ENCODE results near the gene ERG.

The ERG gene

GRCh38 chr21:38430401-38430984, 67.8 kb downstream of the ERG start:
- no peak for DNase-seq

GRCh38 chr21:38429011-38429410, 69.3 kb downstream of the ERG start:
- no peak for DNase-seq

DNA sequence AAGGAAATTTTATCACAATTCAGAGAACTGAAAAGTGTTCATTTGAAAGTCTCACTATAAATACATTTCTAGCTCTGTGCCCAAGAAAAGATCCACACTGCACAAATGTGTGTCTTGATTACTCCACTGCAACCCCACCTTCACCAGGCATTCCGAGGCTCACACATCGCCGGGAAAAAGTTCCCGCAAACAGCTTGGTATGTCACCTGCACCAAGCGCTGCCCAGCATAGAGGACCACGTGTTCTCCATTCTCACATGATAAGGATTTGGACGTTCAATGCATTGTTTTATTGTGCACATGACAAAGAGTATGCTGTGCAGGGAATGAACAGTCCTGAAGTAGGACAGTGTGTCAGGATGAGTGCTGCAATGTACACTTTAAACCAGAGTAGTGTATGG, 70.1 kb downstream of the ERG start:
- no peak for DNase-seq

DNA sequence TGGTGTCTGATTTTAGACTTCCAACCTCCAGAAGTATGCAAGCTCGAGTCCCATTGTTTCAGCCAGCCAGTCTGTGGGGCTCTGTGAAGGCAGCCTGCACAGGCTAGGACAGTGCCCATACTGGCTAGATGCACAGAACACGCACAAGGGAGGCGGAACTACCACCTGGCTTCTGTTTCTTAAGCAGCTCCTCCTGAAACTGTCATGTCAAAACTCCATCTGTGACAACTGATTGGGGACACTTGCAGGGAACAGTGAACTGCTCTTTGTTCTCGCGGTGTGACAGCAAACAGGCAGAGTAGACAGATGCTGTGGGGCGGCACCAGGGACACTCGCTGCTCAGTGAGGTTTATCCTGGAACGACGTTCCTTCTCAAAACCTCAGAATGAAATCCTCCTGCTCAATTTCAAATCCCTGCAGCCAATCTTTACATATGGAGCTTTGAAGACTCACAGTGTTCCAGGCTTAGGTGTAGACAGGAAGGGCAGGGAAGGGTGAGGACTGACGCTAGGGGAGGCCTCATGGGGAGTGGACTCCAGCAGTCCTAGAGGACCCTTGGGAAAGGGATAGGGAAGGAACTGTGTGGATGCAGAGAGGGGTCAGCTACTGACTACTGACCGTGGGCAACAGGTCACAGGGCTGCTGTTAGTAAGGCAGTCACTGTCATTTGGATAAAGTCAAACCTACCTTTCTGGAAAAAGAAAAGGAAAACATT, 73.8 kb downstream of the ERG start:
- no peak for DNase-seq

GRCh38 chr21:38422082-38422481, 76.2 kb downstream of the ERG start:
- DNase-seq, result no peak

DNA sequence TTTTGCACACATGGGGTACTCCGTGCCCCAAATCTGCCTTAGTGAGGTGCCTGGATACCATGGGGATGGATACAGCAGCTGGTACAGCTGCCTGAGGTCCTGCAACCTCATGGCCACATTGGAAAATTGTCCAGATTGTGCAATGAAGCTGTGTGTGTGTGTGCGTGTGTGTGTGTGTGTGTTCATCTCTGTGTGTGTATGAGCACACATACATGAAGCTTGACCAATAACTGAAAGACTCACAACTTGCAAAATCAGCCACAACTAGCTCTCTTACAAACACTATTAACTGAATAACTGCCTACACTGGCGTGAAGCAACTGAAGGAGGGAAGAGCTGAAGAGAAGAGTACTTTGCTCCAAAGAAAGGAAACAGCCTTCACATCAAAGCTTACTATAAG, 78.1 kb downstream of the ERG start:
- DNase-seq, result no peak

- DNase-seq, result no peak
These were observed 80.6 kb downstream of the ERG start for GRCh38 chr21:38417726-38418125.

DNA sequence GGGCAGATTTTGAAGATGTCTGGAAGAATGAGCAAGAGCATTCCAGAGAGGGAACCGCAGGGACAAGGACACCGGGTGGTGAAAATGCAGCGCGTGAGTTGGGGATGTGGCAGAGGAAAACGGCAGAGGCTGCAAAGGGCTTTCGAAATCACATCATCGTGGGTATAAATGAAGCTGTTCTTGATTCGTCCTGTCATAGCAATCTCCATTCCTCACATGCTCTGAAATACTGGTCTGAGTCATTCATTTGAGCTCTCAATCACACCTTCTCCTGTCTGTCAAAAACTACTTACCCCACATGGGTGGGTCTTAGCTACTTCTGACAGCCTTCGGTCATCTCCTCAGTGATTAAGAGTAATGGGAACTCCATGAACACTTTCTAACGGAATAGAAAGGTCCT, 81.5 kb downstream of the ERG start:
- DNase-seq, result no peak

DNA sequence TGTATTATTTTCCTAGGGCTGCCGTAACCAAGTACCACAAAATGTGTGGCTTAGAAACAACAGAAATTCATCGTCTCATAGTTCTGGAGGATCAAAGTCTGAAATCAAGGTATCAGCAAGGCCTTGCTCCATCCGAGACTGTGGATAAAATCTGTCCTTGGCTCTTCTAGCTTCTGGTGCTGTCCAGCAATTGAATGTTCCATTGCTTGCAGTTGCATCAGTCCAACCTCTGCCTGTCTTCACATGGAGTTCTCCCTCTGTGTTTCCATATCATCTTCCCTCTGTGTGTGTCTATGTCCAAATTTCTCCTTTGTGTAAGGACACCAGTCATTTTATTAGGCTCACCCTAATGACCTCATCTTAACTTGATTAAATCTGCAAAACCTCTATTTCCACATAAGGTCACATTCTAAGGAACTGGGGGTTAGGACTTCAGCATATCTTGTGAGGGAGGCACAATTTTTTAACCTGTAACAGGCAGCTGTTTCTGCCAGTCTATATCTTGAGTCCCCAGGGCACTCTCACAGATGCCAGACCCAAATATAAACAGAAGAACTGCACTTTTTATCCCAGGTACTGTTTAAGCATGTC, 84.2 kb downstream of the ERG start:
- DNase-seq, result no peak

DNA sequence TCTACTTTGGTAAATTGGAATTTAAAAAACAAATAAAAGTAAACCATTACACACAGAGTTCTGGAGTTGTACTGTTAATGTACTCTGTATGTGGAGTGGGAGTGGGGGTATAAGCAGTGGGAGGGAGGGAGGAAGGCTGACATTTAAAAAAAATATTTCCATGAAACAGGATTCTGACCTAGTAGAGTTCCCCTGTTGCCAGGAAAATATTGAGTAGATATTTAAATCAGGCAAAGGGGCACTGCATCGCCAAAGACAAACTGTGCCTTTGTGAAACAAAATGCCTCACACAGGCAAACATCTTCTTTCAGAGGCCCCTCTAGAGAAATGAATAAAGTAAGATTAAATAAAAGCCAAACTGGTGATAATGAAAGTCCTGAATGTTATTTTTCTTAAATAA, 87.8 kb downstream of the ERG start:
- no peak for DNase-seq

- DNase-seq, result no peak
These were observed 88.4 kb downstream of the ERG start for GRCh38 chr21:38409907-38410306.

- no peak for DNase-seq
These were observed 94.1 kb downstream of the ERG start for GRCh38 chr21:38404177-38404576.

GRCh38 chr21:38402795-38403194, 95.5 kb downstream of the ERG start:
- no peak for DNase-seq

- DNase-seq, result no peak
These were observed 96.0 kb downstream of the ERG start for GRCh38 chr21:38402291-38402690.

DNA sequence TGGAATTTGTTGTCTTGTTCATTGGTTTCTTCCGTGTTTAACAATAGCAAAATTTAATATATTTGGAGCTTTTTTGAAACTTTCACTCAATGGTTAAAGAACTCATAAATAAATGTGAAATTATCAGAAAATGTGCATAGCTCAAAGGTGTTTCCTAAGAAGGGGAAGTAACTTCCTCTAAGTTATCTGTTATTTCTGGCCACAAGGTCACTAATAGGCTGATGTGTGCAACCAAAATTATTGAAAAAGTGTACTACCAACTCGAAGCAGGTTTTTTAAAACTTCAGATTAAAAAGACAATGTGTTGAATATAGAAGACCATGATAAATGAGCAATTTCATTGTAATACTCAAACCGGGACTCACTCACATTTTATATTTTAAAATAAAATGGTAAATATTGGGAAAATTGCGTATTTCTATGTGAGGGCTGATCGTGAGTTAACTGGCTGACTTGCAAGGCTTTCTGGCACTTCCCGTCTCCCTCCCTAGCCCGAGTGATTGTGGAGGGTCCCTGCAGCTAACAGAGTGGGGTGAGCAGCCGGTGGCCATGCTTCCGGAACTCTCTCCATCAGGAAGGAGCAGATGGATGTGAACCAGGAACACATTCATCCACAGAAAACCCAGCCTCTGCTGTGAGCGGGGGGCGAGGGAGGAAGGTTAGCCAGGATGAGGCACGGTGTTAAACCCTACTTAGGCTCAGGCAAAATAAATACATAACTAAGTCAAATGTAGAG, 96.9 kb downstream of the ERG start:
- no peak for DNase-seq

GRCh38 chr21:38400195-38400919, 97.9 kb downstream of the ERG start:
- no peak for DNase-seq

DNA sequence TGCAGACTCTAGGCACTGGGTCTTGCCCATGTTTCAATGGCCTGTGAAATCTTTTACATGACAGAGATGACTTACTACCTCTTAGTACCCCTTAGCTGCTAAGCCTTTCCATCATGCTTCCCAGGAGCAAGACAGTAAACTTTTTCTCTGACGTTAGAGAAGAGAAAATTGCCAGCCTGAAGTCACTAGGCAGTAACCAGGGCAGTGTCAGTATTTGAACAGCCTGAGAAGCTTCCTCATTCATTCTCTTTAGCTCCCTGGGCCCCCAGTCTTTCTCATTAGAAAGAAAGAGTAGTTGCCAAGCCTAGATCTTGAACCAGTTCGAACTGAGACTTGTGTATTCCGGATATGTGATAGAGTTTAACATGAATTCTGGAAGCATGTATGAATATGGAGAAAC, 99.2 kb downstream of the ERG start:
- no peak for DNase-seq

- DNase-seq, result no peak
These were observed 102.0 kb downstream of the ERG start for GRCh38 chr21:38396325-38396724.

- DNase-seq, result no peak
These were observed 102.7 kb downstream of the ERG start for GRCh38 chr21:38395581-38395980.

DNA sequence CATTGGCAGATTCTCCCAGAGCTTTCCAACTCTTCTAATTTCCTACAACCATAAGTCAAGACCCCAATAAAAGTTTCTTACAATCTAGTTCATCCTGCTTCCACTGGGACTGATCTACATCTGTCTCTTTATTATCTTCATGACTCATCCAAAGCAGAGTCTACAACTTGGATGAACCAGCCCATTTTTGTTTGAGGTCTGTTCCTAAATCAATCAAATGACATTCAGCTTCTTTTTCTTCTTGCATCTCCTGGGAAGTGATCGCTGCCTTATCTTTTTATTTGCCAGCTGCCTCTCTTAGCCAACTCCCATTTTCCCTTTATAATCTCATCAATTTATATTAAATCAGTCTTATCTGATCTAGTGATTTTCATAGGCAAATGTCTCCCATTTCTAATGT, 105.6 kb downstream of the ERG start:
- DNase-seq, result no peak

- no peak for DNase-seq
These were observed 108.4 kb downstream of the ERG start for GRCh38 chr21:38389896-38390295.

DNA sequence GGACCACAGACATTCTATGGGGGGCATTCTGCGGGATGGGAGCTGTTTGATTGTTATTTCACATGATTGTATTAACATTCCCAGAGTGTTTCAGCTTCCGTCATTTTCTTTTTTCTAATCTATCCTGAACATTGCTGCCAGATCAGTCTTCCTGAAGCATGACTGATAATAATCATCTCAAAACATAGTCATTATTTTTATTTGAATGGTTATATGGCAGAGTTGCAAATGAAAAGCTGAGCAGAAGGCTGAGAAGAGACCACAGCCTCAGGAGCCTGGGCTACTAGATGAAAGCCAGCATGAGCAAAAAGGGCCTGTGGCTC, 109.0 kb downstream of the ERG start:
- no peak for DNase-seq

GRCh38 chr21:38388647-38389353, 109.5 kb downstream of the ERG start:
- no peak for DNase-seq
